Muscle of leg (tissue), 11 donors: ENCODE results near the gene PLD1. TPM values are rescaled to one million over a fixed set of nuclear protein-coding genes. Genes with fewer than 3 reads are reported as not detected.
A peak's percentile ranks its signal among the peaks of the same experiment; 100 is the strongest.
"Not testable (repeated sequence)": the region's sequence is repeated elsewhere in the genome, so short reads cannot be mapped to it uniquely, and the experiment has no call there.

Source experiments
- DNase-seq: peaks from one replicate; pipeline ENCODE4 v3.0.0; 2013
- H3K27ac ChIP-seq: one replicate; pipeline ENCODE4 v1.5.1; 2013; ENCODE audit warnings: mild to moderate bottlenecking, low read length, control low read depth
- H3K27me3 ChIP-seq: one replicate; pipeline ENCODE4 v1.6.1; 2013; ENCODE audit warnings: low read length; ENCODE audit not compliant: control insufficient read depth, insufficient read depth
- H3K36me3 ChIP-seq: one replicate; pipeline ENCODE4 v1.6.1; 2013; ENCODE audit warnings: low read length; ENCODE audit not compliant: control insufficient read depth, insufficient read depth
- H3K4me1 ChIP-seq: one replicate; pipeline ENCODE4 v1.6.1; 2013; ENCODE audit warnings: low read length; ENCODE audit not compliant: control insufficient read depth, insufficient read depth
- H3K4me3 ChIP-seq: one replicate; pipeline ENCODE4 v1.5.1; 2013; ENCODE audit warnings: low read length, control low read depth
- H3K9me3 ChIP-seq: replicated peaks from 2 replicates; pipeline ENCODE4 v1.6.1; 2013; ENCODE audit warnings: low read depth, low read length; ENCODE audit not compliant: control insufficient read depth
- WGBS: methylation state at CpG from one replicate; pipeline ENCODE4 v1.1.5; 2013; ENCODE audit warnings: missing lambda C conversion rate; ENCODE audit not compliant: insufficient coverage; 5-methylcytosine and 5-hydroxymethylcytosine counted together
- polyA plus RNA-seq, 8 donors: library from polyadenylated mRNA; unstranded; fragments of 120-200 nt; gene quantifications; one replicate each; pipeline versions ENCODE4 v1.2.1 to v1.2.3, GENCODE V29; 2013; ENCODE audit warnings: inconsistent platforms in 1 of 8, low replicate concordance in 1 of 8; ENCODE audit not compliant: insufficient read length in 8 of 8, insufficient read depth in 1 of 8
- total RNA-seq: library from RNA; stranded (reverse); fragments of 120-200 nt; gene quantifications from one replicate; pipeline ENCODE4 v1.2.4, GENCODE V29; 2013

PLD1 gene
- total and polyA plus RNA-seq, 9 donors = 12.4 to 21.7 (median 16.2) TPM

DNA sequence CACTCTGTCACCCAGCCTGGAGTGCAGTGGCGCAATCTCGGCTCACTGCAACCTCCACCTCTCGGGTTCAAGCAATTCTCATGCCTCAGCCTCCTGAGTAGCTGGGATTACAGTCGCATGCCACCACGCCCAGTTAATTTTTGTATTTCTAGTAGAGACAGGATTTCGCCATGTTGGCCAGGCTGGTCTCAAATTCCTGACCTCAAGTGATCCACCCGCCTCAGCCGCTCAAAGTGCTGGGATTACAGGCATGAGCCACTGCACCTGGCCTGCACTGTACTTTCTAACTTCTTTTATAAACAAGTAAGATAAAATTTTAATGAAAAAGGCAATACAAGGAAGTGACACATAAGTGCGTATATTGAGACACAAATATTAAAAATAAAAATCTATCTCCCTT is 117.7 kb downstream of the PLD1 start:
- not testable (repeated sequence) for H3K36me3 ChIP-seq, DNase-seq, H3K27me3 ChIP-seq, H3K27ac ChIP-seq, H3K4me1 ChIP-seq, H3K9me3 ChIP-seq, H3K4me3 ChIP-seq
- WGBS = 87% methylated on average over 5 of the region's 9 CpGs

GRCh38 chr3:171691485-171691884 is 118.8 kb downstream of the PLD1 start:
- H3K27ac ChIP-seq = no peak overlapping the region
- H3K9me3 ChIP-seq = no peaks in the 10 kb centered on the region
- peaks cover 1% of the 10 kb centered on the region for H3K36me3 ChIP-seq
- H3K27me3 ChIP-seq = no peaks in the 10 kb centered on the region
- H3K4me1 ChIP-seq = peaks cover 2% of the 10 kb centered on the region
- WGBS = no CpG with 5 or more reads among the region's 1 CpG
- H3K4me3 ChIP-seq = no peak overlapping the region
- DNase-seq = no peak

- Histone ChIP-seq H3K4me3 (no peak overlapping the region), H3K36me3 (peaks cover 5% of the 10 kb centered on the region), H3K27me3 (no peaks in the 10 kb centered on the region), H3K9me3 (no peaks in the 10 kb centered on the region), H3K4me1 (peaks cover 2% of the 10 kb centered on the region), H3K27ac (no peak overlapping the region)
- peak; percentile 27 for DNase-seq
These were observed 120.0 kb downstream of the PLD1 start for GRCh38 chr3:171690281-171690680.

GRCh38 chr3:171688593-171688992 is 121.7 kb downstream of the PLD1 start:
- peaks cover 10% of the 10 kb centered on the region for H3K36me3 ChIP-seq
- DNase-seq = no peak
- no peak overlapping the region for H3K4me3 ChIP-seq
- H3K27me3 ChIP-seq = no peaks in the 10 kb centered on the region
- peaks cover 2% of the 10 kb centered on the region for H3K4me1 ChIP-seq
- H3K27ac ChIP-seq = peak overlapping the region; percentile 45
- H3K9me3 ChIP-seq = no peaks in the 10 kb centered on the region
- 40% methylated on average over 1 of the region's 8 CpGs for WGBS

DNA sequence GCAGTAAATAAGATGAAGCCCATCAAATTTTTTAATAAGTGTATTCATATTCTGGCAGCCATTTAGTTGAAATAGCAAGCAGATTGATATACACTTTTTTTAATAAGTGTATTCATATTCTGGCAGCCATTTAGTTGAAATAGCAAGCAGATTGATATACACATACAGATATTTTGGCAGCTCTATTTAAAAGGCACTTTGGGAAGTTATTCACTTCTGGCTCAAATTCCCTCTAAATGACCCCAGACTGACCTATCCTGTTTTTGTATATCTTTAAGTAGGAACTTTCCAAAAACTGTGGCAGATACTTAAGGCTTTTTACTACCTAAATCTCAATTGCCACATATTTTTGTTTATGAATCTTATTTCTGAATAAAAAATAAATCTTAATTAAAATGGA is 122.3 kb downstream of the PLD1 start:
- Histone ChIP-seq H3K27me3 (no peaks in the 10 kb centered on the region), H3K4me3 (no peak overlapping the region), H3K4me1 (peaks cover 2% of the 10 kb centered on the region), H3K36me3 (peaks cover 12% of the 10 kb centered on the region), H3K27ac (peak overlapping the region; percentile 53), H3K9me3 (no peaks in the 10 kb centered on the region)
- peak; percentile 88 for DNase-seq

DNA sequence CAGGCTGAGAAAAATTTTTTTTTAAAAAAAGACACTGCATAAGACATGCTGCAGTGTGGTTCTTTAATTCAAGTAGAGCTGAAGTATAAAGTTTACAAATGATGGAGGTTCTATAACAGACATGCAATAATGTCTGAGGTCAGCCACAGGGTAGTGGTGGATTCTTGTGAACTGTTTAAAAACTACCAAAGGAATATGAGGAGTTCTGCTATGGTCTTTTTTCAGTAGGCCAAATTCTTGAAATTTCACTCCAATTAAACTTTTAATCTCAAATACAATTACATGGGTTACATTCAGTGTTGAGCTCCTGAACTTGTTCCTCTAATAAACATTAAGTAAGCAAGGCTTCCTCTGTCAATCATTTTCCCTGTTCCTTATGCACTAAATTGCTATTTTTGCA is 122.7 kb downstream of the PLD1 start:
- peaks cover 14% of the 10 kb centered on the region for H3K36me3 ChIP-seq
- H3K27me3 ChIP-seq = no peaks in the 10 kb centered on the region
- peaks cover 2% of the 10 kb centered on the region for H3K4me1 ChIP-seq
- H3K9me3 ChIP-seq = no peaks in the 10 kb centered on the region
- no peak overlapping the region for H3K4me3 ChIP-seq
- DNase-seq = peak; percentile 77
- H3K27ac ChIP-seq = peak overlapping the region; percentile 31

- peaks cover 14% of the 10 kb centered on the region for H3K36me3 ChIP-seq
- no peak for DNase-seq
- H3K27ac ChIP-seq = no peak overlapping the region
These were observed 123.2 kb downstream of the PLD1 start for GRCh38 chr3:171687064-171687463.

GRCh38 chr3:171685116-171685895 is 125.0 kb downstream of the PLD1 start:
- Histone ChIP-seq H3K4me1 (peaks cover 2% of the 10 kb centered on the region), H3K36me3 (peaks cover 14% of the 10 kb centered on the region), H3K27ac (no peak overlapping the region), H3K27me3 (no peaks in the 10 kb centered on the region), H3K9me3 (no peaks in the 10 kb centered on the region), H3K4me3 (no peak overlapping the region)
- 83% methylated on average over 1 of the region's 6 CpGs for WGBS
- no peak for DNase-seq

More at GRCh38 chr3:171687064-171687463, 123.2 kb downstream of the PLD1 start:
- whole genome bisulfite sequencing = no CpG with 5 or more reads among the region's 5 CpGs
- no peaks in the 10 kb centered on the region for H3K9me3 ChIP-seq
- H3K4me3 ChIP-seq = no peak overlapping the region
- no peaks in the 10 kb centered on the region for H3K27me3 ChIP-seq
- peaks cover 2% of the 10 kb centered on the region for H3K4me1 ChIP-seq

DNA sequence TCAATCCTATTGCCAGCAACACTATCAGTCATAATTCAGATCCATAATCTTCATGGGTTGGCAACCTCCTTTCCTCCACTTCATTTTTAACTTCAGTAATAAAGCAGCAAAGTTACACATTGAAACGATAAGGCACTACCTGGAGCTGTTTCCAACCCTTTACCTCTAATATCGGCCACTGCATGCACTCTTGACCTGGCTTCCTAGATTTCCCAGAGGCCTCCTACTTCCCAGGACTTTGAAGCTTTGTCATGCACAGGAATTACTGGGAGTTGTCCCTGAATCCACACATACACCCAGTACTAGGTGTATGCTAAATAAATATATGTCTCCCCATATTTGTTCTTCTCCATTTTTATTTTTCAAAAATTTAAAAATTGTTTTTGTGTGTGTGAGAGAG is 126.1 kb downstream of the PLD1 start:
- Histone ChIP-seq H3K36me3 (peaks cover 14% of the 10 kb centered on the region), H3K4me1 (peaks cover 2% of the 10 kb centered on the region), H3K4me3 (no peak overlapping the region), H3K27ac (no peak overlapping the region), H3K27me3 (no peaks in the 10 kb centered on the region), H3K9me3 (no peaks in the 10 kb centered on the region)
- 71% methylated on average over 1 of the region's 2 CpGs for WGBS
- DNase-seq = no peak

- no peak overlapping the region for H3K4me3 ChIP-seq
- DNase-seq = no peak
- H3K27me3 ChIP-seq = no peaks in the 10 kb centered on the region
- no peaks in the 10 kb centered on the region for H3K9me3 ChIP-seq
- H3K36me3 ChIP-seq = peaks cover 14% of the 10 kb centered on the region
- WGBS = 100% methylated on average over 2 of the region's 3 CpGs
- no peak overlapping the region for H3K27ac ChIP-seq
- no peaks in the 10 kb centered on the region for H3K4me1 ChIP-seq
These were observed 127.5 kb downstream of the PLD1 start for GRCh38 chr3:171682743-171683142.
